IMR-90 (cell line): ENCODE data around the gene CHML. TPM values are rescaled to one million over a fixed set of nuclear protein-coding genes. Genes with fewer than 3 reads are reported as not detected.

Source experiments
- ATAC-seq: fragments of 200-7000 bp; cut with Tn5 transposase; 2 replicates; pipeline ENCODE4 v1.9.1; 2020; ENCODE audit warnings: low read depth, mild to moderate bottlenecking, moderate library complexity
- BruUV-seq: library from RNA; stranded (reverse); fragments of 400-500 nt; replicated peaks from 2 replicates; lab custom pipeline; 2021; lab: Mats Ljungman, UMichigan
- CTCF ChIA-PET: fragments of 300-600 bp; formaldehyde crosslinking; extraction: SDS; loops from one replicate; lab custom pipeline; 2021; ENCODE audit warnings: antibody characterized with exemption; lab: Yijun Ruan, JAX
- POLR2A ChIA-PET: fragments of 300-600 bp; sonication (Branson Sonifier 250); formaldehyde crosslinking; loops from one replicate; lab custom pipeline; 2022; ENCODE audit warnings: antibody characterized with exemption; ENCODE audit not compliant: unreplicated experiment; lab: Charles Lee
- DNase-seq: peaks from one replicate; pipeline ENCODE4 v3.0.0; 2013
- H2AFZ ChIP-seq: replicated peaks from 2 replicates; pipeline ENCODE3; 2013; ENCODE audit warnings: low read length, mild to moderate bottlenecking; ENCODE audit not compliant: poor library complexity
- H2AK5ac ChIP-seq: 2 replicates; pipeline ENCODE4 v1.6.1; 2013; ENCODE audit warnings: low read depth, low read length, inconsistent platforms
- H2AK9ac ChIP-seq: replicated peaks from 2 replicates; pipeline ENCODE3; 2013; ENCODE audit warnings: mild to moderate bottlenecking, low read depth, low read length, moderate library complexity; ENCODE audit not compliant: poor library complexity
- H2BK120ac ChIP-seq: 2 replicates; pipeline ENCODE4 v1.6.1; 2013; ENCODE audit warnings: low read depth, low read length, inconsistent platforms
- H2BK15ac ChIP-seq: 3 replicates; pipeline ENCODE4 v1.6.1; 2013; ENCODE audit warnings: low read depth, low read length, inconsistent platforms
- H2BK20ac ChIP-seq: 2 replicates; pipeline ENCODE4 v1.6.1; 2013; ENCODE audit warnings: low read depth, mild to moderate bottlenecking, inconsistent platforms, low read length, moderate library complexity
- H2BK5ac ChIP-seq: 2 replicates; pipeline ENCODE4 v1.6.1; 2013; ENCODE audit warnings: mild to moderate bottlenecking, low read depth, low read length, inconsistent platforms; ENCODE audit not compliant: poor library complexity, severe bottlenecking
- H3K14ac ChIP-seq: replicated peaks from 2 replicates; pipeline ENCODE4 v1.6.1; 2013; ENCODE audit warnings: low read depth, low read length, inconsistent platforms
- H3K18ac ChIP-seq: 2 replicates; pipeline ENCODE4 v1.6.1; 2013; ENCODE audit warnings: low read depth, low read length, control low read depth
- H3K23ac ChIP-seq: 2 replicates; pipeline ENCODE4 v1.6.1; 2013; ENCODE audit warnings: low read depth, low read length, inconsistent platforms
- H3K27ac ChIP-seq: 2 replicates; pipeline ENCODE4 v1.5.1; 2013; ENCODE audit warnings: mild to moderate bottlenecking, control low read depth, low read length; ENCODE audit not compliant: insufficient read depth
- H3K27me3 ChIP-seq: 2 replicates; pipeline ENCODE4 v1.6.1; 2013; ENCODE audit warnings: low read length; ENCODE audit not compliant: control insufficient read depth, insufficient read depth
- H3K36me3 ChIP-seq: 2 replicates; pipeline ENCODE4 v1.6.1; 2013; ENCODE audit warnings: low read length, mixed read lengths; ENCODE audit not compliant: control insufficient read depth, insufficient read depth
- H3K4ac ChIP-seq: 2 replicates; pipeline ENCODE4 v1.6.1; 2013; ENCODE audit warnings: low read depth, low read length, inconsistent platforms
- H3K4me1 ChIP-seq: 2 replicates; pipeline ENCODE4 v1.6.1; 2013; ENCODE audit warnings: low read length, mixed read lengths; ENCODE audit not compliant: control insufficient read depth, insufficient read depth
- H3K4me2 ChIP-seq: 2 replicates; pipeline ENCODE4 v1.6.1; 2013; ENCODE audit warnings: low read depth, mild to moderate bottlenecking, control low read depth, low read length, moderate library complexity
- H3K4me3 ChIP-seq: 2 replicates; pipeline ENCODE4 v1.5.1; 2013; ENCODE audit warnings: low read depth, mild to moderate bottlenecking, control low read depth, low read length, moderate library complexity; ENCODE audit not compliant: insufficient read depth
- H3K56ac ChIP-seq: 2 replicates; pipeline ENCODE4 v1.6.1; 2013; ENCODE audit warnings: low read length, inconsistent platforms; ENCODE audit not compliant: insufficient read depth; ENCODE audit errors: extremely low read depth
- H3K79me1 ChIP-seq, 2 experiments: 2 replicates each; pipeline ENCODE4 v1.6.1; 2013; ENCODE audit warnings: low read length in 2 of 2, inconsistent platforms in 1 of 2, low read depth in 1 of 2
- H3K9ac ChIP-seq: 2 replicates; pipeline ENCODE4 v1.6.1; 2013; ENCODE audit warnings: low read depth, low read length, control low read depth
- H3K9me1 ChIP-seq: 2 replicates; pipeline ENCODE4 v1.6.1; 2013; ENCODE audit warnings: low read length, inconsistent platforms; ENCODE audit not compliant: insufficient read depth
- H3K9me3 ChIP-seq: 2 replicates; pipeline ENCODE4 v1.6.1; 2013; ENCODE audit warnings: low read length; ENCODE audit not compliant: control insufficient read depth, insufficient read depth
- H4K20me1 ChIP-seq: 2 replicates; pipeline ENCODE4 v1.6.1; 2013; ENCODE audit warnings: low read length, inconsistent platforms; ENCODE audit not compliant: insufficient read depth
- H4K5ac ChIP-seq: 2 replicates; pipeline ENCODE4 v1.6.1; 2013; ENCODE audit warnings: mild to moderate bottlenecking, low read depth, low read length, control low read depth
- H4K8ac ChIP-seq, 2 experiments: 2 replicates each; pipeline ENCODE4 v1.6.1; 2013; ENCODE audit warnings: low read depth in 2 of 2, low read length in 2 of 2, control low read depth in 1 of 2, inconsistent platforms in 1 of 2
- H4K91ac ChIP-seq: 2 replicates; pipeline ENCODE4 v1.6.1; 2013; ENCODE audit warnings: low read depth, low read length, inconsistent platforms; ENCODE audit not compliant: insufficient read depth
- BHLHE40 ChIP-seq: fragments of 150-350 bp; IDR thresholded peaks from 2 replicates; pipeline ENCODE4 v1.6.1; 2016; ENCODE audit warnings: mild to moderate bottlenecking, low read depth, low read length
- CEBPB ChIP-seq: IDR thresholded peaks from 2 replicates; pipeline ENCODE4 v1.6.1; 2012; ENCODE audit warnings: low read depth, low read length, improper control_type of control experiment
- FOS ChIP-seq: fragments of 150-350 bp; IDR thresholded peaks from 2 replicates; pipeline ENCODE4 v1.6.1; 2016; ENCODE audit warnings: low read depth, low read length
- NFE2L2 ChIP-seq: fragments of 150-350 bp; IDR thresholded peaks from 2 replicates; pipeline ENCODE4 v1.6.1; 2016; ENCODE audit warnings: low read depth, mild to moderate bottlenecking, low read length
- USF2 ChIP-seq: fragments of 150-350 bp; IDR thresholded peaks from 2 replicates; pipeline ENCODE4 v1.6.1; 2017; ENCODE audit warnings: mild to moderate bottlenecking, antibody characterized with exemption, low read length, low read depth
- WGBS, 2 experiments: methylation state at CpG; one replicate each; pipeline versions ENCODE4 v1.1.5 to v1.1.7; 2013; ENCODE audit warnings: missing lambda C conversion rate in 2 of 2; ENCODE audit not compliant: insufficient read length in 1 of 2; ENCODE audit errors: extremely low coverage in 2 of 2; 5-methylcytosine and 5-hydroxymethylcytosine counted together
- dilution Hi-C: fragments of 300-500 bp; cut with HindIII; formaldehyde crosslinking; loops from one replicate; pipeline ENCODE4 v1.14.3; 2018; ENCODE audit warnings: low sequenced_read_pairs; ENCODE audit not compliant: unreplicated experiment
- in situ Hi-C: fragments of 300-500 bp; cut with MboI; formaldehyde crosslinking; loops from 3 replicates; pipeline ENCODE4 v1.14.3; 2019; ENCODE audit warnings: low sequenced_read_pairs, inconsistent platforms, mixed read lengths
- intact Hi-C: fragments of 100-400 bp; cut with micrococcal nuclease; formaldehyde crosslinking; loops from 2 replicates; pipeline ENCODE4 v1.10.0; 2022
- polyA plus RNA-seq, 3 experiments: library from polyadenylated mRNA; depleted of rRNA; stranded (reverse); fragments of >200 nt; gene quantifications; 2 replicates each; pipeline ENCODE4 v1.2.3, GENCODE V29; 2012; ENCODE audit warnings: low replicate concordance in 1 of 3
- total RNA-seq: library from RNA; depleted of rRNA; stranded (reverse); fragments of >200 nt; gene quantifications from 2 replicates; pipeline ENCODE4 v1.2.3, GENCODE V29; 2012

The CHML gene
- total and polyA plus RNA-seq, 2 of the 4 experiments (the other 2 are of a cell fraction) = 5.3 to 25.6 TPM

GRCh38 chr1:241603731-241604245 is 36.4 kb downstream of the CHML start:
- no peak overlapping the region for H2AK9ac ChIP-seq
- H4K91ac ChIP-seq = no peak overlapping the region
- in situ Hi-C loops = loop anchor here (25.0 kb wide), 1 partner anchor 1709 kb away; no protein-coding TSS in a partner anchor
- no peak overlapping the region for H2AK5ac ChIP-seq
- no peak overlapping the region; the same call in 1 of the 2 replicates for H3K14ac ChIP-seq
- H3K9ac ChIP-seq = no peak overlapping the region
- WGBS, 2 experiments = no CpG with 5 or more reads among the region's 3 CpGs
- H3K27ac ChIP-seq = no peak overlapping the region
- no peak overlapping the region for H2AFZ ChIP-seq
- H4K20me1 ChIP-seq = no peaks in the 10 kb centered on the region
- CTCF ChIA-PET = interaction anchor here (0.7 kb wide), 1 partner anchor 385 kb away, joined by 3 read pairs; no protein-coding TSS in a partner anchor
- H3K9me3 ChIP-seq = no peaks in the 10 kb centered on the region
- H3K4me1 ChIP-seq = peaks cover 3% of the 10 kb centered on the region; the same call in 1 of the 2 replicates
- ATAC-seq (no peak), DNase-seq (peak; percentile 69)
- dilution Hi-C loops = no loop called here
- H3K4me2 ChIP-seq = no peak overlapping the region
- no peak overlapping the region for H3K23ac ChIP-seq
- no peak overlapping the region for H2BK20ac ChIP-seq
- H3K4ac ChIP-seq = no peak overlapping the region
- H3K79me1 ChIP-seq = 0 out of 4 replicates have a peak, but pooled peaks cover 0 to 3% of the 10 kb centered on the region in 2 experiments
- peaks cover 3% of the 10 kb centered on the region; the same call in 1 of the 2 replicates for H3K36me3 ChIP-seq
- no peaks in the 10 kb centered on the region for H3K27me3 ChIP-seq
- no peak overlapping the region for H4K5ac ChIP-seq
- H3K56ac ChIP-seq = no peak overlapping the region
- H2BK120ac ChIP-seq = no peak overlapping the region
- no peak overlapping the region for H3K4me3 ChIP-seq
- intact Hi-C loops = no loop called here
- H3K18ac ChIP-seq = no peak overlapping the region
- POLR2A ChIA-PET = no interaction called here
- no TSS peak for BruUV-seq
- H3K9me1 ChIP-seq = peaks cover 4% of the 10 kb centered on the region
- TF ChIP-seq BHLHE40 = no peak
- TF ChIP-seq CEBPB = no peak
- no peak for TF ChIP-seq NFE2L2
- no peak for TF ChIP-seq USF2
- 0 out of 2 replicates have a peak, but pooled peaks have one; percentile 12 for TF ChIP-seq FOS
- no peak overlapping the region for H4K8ac ChIP-seq
- H2BK15ac ChIP-seq = no peak overlapping the region
- H2BK5ac ChIP-seq = no peak overlapping the region
